KMS-11 (cell line): Measurements from ENCODE around the gene IL18BP.

Source experiments
- H2AFZ ChIP-seq: fragments of 200-600 bp; sonication (generic); 2 replicates; pipeline ENCODE4 v1.6.1; 2016; ENCODE audit warnings: antibody characterized with exemption, mixed run types, low read depth
- H3K27ac ChIP-seq: fragments of 200-600 bp; sonication (generic); 2 replicates; pipeline ENCODE4 v1.6.1; 2016; ENCODE audit warnings: mild to moderate bottlenecking, mixed run types
- H3K27me3 ChIP-seq: fragments of 200-600 bp; sonication (generic); 2 replicates; pipeline ENCODE4 v1.6.1; 2017; ENCODE audit warnings: mild to moderate bottlenecking, low read depth, mixed run types, moderate library complexity; ENCODE audit not compliant: insufficient read depth
- H3K36me3 ChIP-seq: fragments of 200-600 bp; sonication (generic); 2 replicates; pipeline ENCODE4 v1.6.1; 2017; ENCODE audit warnings: mild to moderate bottlenecking, mixed run types; ENCODE audit not compliant: insufficient read depth
- H3K4me1 ChIP-seq: fragments of 200-600 bp; sonication (generic); 2 replicates; pipeline ENCODE4 v1.6.1; 2016; ENCODE audit warnings: mild to moderate bottlenecking, low read depth, mixed run types; ENCODE audit not compliant: poor library complexity, severe bottlenecking
- H3K4me2 ChIP-seq: fragments of 200-600 bp; sonication (generic); 2 replicates; pipeline ENCODE4 v1.7.0; 2016; ENCODE audit warnings: mild to moderate bottlenecking, mixed run types
- H3K4me3 ChIP-seq: fragments of 200-600 bp; sonication (generic); IDR thresholded peaks from 2 replicates; pipeline ENCODE4 v1.6.1; 2017; ENCODE audit warnings: low read depth, low read length, mixed read lengths; ENCODE audit not compliant: insufficient read depth
- H3K79me2 ChIP-seq: fragments of 200-600 bp; sonication (generic); 2 replicates; pipeline ENCODE4 v1.6.1; 2016; ENCODE audit warnings: low read depth, mixed run types; ENCODE audit not compliant: insufficient read depth
- H3K9ac ChIP-seq: fragments of 200-600 bp; sonication (generic); 2 replicates; pipeline ENCODE4 v1.6.1; 2016; ENCODE audit warnings: mild to moderate bottlenecking, mixed run types
- H4K20me1 ChIP-seq: fragments of 200-600 bp; sonication (generic); 2 replicates; pipeline ENCODE4 v1.6.1; 2016; ENCODE audit warnings: mild to moderate bottlenecking, mixed run types; ENCODE audit not compliant: insufficient read depth
- TF ChIP-seq, protein P1 (sequence below): fragments of 200-600 bp; sonication (generic); conservative IDR thresholded peaks from 2 replicates; pipeline ENCODE4 v1.6.1; 2017; ENCODE audit warnings: low read depth, mild to moderate bottlenecking, antibody characterized with exemption, low read length, moderate library complexity, mixed read lengths

The IL18BP gene

DNA sequence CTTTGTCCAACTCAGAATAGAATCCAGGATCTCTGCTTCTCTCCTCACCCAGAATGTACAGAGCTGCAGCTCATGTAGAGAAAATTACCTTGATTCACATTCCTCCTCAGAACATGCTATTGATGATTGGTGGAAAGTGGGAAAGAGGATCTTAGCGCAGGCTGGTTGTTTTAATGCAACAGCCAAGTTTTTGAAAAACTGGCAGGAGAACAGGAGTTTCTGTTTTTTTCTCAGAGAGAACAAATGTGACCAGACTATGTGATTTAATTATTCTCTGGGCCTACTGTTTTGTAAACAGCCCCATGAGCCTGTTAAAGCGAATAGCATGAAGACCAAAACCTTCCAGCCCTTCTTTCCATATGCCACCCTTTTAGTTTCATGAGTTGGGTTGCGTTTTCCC, 19.1 kb upstream of the IL18BP start:
- TF ChIP-seq, protein P1, sequence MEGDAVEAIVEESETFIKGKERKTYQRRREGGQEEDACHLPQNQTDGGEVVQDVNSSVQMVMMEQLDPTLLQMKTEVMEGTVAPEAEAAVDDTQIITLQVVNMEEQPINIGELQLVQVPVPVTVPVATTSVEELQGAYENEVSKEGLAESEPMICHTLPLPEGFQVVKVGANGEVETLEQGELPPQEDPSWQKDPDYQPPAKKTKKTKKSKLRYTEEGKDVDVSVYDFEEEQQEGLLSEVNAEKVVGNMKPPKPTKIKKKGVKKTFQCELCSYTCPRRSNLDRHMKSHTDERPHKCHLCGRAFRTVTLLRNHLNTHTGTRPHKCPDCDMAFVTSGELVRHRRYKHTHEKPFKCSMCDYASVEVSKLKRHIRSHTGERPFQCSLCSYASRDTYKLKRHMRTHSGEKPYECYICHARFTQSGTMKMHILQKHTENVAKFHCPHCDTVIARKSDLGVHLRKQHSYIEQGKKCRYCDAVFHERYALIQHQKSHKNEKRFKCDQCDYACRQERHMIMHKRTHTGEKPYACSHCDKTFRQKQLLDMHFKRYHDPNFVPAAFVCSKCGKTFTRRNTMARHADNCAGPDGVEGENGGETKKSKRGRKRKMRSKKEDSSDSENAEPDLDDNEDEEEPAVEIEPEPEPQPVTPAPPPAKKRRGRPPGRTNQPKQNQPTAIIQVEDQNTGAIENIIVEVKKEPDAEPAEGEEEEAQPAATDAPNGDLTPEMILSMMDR: no peak
- Histone ChIP-seq H3K4me2 (no peak overlapping the region), H3K27ac (no peak overlapping the region)

DNA sequence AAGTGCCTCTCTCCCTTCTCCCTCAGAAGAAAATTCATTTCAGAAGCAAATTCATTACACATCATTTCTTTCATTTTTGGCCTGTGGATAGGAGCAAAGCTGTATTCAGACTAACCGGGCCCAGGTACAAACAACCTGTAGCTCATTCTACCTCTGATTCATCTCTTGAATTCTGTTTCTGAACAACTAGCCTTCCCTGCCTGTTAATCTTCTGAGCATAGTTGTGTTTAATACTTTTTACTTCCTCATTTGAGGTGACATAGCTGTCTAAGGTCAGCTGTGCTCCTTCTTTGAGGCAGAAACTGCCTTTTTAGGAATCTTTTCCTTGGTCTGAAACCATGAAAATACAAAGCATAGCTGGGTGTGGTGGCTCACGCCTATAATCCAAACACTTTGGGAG, 12.6 kb upstream of the IL18BP start:
- no peak overlapping the region for H2AFZ ChIP-seq
- H3K4me1 ChIP-seq: no peaks in the 10 kb centered on the region
- H4K20me1 ChIP-seq: no peaks in the 10 kb centered on the region
- no peaks in the 10 kb centered on the region for H3K79me2 ChIP-seq
- H3K27ac ChIP-seq: no peak overlapping the region
- no peak overlapping the region for H3K4me3 ChIP-seq
- H3K9ac ChIP-seq: no peak overlapping the region
- H3K4me2 ChIP-seq: no peak overlapping the region
- TF ChIP-seq, protein P1: no peak
- H3K36me3 ChIP-seq: no peaks in the 10 kb centered on the region
- no peaks in the 10 kb centered on the region for H3K27me3 ChIP-seq

More for the DNA sequence above, 19.1 kb upstream of the IL18BP start:
- Histone ChIP-seq H4K20me1 (no peaks in the 10 kb centered on the region), H3K27me3 (no peaks in the 10 kb centered on the region), H3K4me3 (no peak overlapping the region), H3K79me2 (no peaks in the 10 kb centered on the region), H3K9ac (no peak overlapping the region), H3K36me3 (no peaks in the 10 kb centered on the region; the same call in 1 of the 2 replicates), H2AFZ (no peak overlapping the region), H3K4me1 (no peaks in the 10 kb centered on the region)

DNA sequence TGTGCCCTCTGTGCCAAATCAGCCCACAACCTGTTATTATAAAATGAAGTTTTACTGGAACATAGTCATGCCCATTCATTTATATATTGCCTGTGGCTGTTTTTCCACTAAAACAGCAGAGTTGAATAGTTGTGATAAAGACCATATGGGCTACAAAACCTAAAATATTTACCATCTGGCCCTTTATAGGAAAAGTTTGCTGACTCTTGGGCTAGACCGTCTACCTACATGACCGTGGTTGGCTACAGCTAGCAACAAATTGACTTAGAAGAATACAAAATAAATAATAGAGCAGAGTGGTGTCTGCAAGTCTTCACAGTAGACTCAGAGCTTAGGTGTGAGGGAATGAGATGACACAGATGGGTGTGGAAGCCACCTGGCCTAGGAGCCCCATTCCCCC, 11.2 kb upstream of the IL18BP start:
- Histone ChIP-seq H2AFZ (no peak overlapping the region), H3K9ac (no peak overlapping the region), H3K36me3 (no peaks in the 10 kb centered on the region), H3K4me1 (no peaks in the 10 kb centered on the region), H3K4me3 (no peak overlapping the region), H3K27ac (no peak overlapping the region), H4K20me1 (no peaks in the 10 kb centered on the region), H3K79me2 (no peaks in the 10 kb centered on the region), H3K27me3 (no peaks in the 10 kb centered on the region), H3K4me2 (no peak overlapping the region)
- TF ChIP-seq, protein P1: no peak

DNA sequence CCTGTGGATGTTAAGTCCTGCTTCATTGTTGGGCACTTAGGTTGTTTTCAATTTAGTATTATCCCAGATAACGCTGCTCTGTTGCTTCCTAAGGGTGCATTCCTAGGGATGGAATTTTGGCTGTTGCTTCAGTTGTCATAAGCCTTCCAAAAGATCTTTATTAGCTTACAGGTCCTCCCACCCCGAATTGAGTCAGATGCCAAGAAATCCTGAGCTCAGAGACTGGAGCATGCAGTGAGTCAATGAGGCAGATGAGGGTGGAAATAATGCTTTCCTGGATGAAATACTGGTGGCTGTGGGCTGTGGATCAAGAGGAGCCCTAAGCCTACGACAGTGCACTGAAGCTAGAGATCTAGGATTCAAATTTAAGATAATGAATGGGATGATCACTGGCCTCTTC, 10.7 kb upstream of the IL18BP start:
- no peak overlapping the region for H2AFZ ChIP-seq
- no peaks in the 10 kb centered on the region for H3K4me1 ChIP-seq
- no peak overlapping the region for H3K9ac ChIP-seq
- H3K4me3 ChIP-seq: no peak overlapping the region
- no peak overlapping the region for H3K27ac ChIP-seq
- H4K20me1 ChIP-seq: no peaks in the 10 kb centered on the region
- no peak overlapping the region for H3K4me2 ChIP-seq
- no peaks in the 10 kb centered on the region for H3K27me3 ChIP-seq
- H3K79me2 ChIP-seq: no peaks in the 10 kb centered on the region
- TF ChIP-seq, protein P1: no peak
- H3K36me3 ChIP-seq: no peaks in the 10 kb centered on the region
